ENCODE measurements around the gene ATP1B3.
"Not testable (repeated sequence)": the region's sequence is repeated elsewhere in the genome, so short reads cannot be mapped to it uniquely, and the experiment has no call there.

ATP1B3 gene

DNA sequence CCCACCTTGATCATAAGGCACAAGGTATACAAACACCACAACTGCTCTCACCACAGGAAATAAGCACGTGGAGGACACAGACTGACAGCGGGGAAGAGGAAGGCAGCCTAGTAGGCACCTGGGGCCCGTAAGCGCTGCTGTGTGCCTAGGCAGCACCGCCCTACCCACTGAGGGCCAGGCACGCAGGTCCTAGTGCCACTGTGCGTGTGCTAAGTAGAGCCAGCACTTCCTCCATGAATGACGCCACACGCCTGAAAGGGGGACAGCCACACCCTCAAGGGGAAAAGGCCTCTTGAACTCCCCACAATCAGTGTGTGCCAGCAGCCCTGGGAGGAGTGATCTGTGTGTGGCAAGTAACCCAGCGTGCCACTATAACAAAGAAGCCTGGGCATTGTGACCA is 73.0 kb downstream of the ATP1B3 start:
- no peak for DNase-seq (ENCODE audit: low spot score)

DNA sequence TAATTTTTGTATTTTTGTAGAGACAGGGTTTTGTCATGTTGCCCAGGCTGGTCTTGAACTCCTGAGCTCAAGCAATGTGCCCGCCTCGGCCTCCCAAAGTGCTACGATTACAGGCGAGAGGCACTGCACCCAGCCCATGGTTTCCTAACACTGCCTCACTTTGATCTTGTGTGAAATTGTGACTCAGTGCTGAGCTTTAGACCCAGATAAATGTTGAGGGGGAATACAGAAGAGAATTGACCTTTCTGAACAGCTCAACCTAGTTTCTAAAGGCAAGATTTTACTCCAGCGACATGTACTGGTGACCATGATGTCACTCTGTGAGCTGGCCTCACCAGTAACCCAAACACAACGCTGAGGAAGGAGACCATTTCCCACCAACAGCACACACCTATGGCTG is 73.5 kb downstream of the ATP1B3 start:
- no peak for DNase-seq (ENCODE audit: low spot score)

DNA sequence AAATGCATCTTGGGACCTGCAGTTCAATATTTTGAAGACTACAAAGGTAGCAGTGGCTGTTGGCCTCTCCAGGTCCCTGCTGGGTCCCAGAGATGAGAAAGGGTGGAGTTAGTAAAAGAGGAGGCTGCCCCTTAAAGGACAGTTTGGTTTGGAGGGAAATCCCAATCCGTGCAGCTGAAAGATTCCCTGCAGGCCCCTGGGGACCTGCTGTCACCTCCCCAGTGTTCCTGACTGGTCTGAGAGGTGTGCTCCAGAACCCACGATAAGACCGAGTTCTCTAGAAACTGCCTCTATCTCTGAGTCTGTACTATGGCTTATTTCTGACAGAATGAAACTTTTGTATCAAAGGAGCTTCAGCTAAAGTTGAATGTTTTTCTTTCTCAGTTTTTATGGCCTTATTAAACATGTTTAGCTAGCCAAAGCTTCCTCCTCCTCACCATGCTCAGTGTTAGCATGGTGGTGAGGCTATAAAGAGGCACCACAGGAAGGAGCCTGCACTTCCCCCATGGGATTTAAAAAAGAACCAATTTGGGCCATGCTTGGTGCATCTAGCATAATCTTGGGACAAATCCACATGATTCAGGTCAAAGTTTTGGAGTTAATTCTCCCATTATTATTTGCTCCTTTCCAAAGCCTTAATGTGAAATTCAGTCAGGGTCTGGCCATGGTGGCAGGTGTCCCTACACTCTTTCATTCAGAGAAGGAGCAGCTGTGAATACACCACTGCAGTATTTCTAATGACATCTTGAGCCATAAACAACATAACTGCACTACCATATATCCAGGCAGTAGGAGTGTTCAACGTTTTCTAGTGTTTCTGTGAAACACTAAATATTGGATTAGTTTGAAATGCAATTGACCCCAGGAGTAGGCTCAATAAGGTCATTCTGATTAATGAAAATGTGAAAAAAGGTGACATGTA is 74.4 kb downstream of the ATP1B3 start:
- no peak for DNase-seq (ENCODE audit: low spot score)

DNA sequence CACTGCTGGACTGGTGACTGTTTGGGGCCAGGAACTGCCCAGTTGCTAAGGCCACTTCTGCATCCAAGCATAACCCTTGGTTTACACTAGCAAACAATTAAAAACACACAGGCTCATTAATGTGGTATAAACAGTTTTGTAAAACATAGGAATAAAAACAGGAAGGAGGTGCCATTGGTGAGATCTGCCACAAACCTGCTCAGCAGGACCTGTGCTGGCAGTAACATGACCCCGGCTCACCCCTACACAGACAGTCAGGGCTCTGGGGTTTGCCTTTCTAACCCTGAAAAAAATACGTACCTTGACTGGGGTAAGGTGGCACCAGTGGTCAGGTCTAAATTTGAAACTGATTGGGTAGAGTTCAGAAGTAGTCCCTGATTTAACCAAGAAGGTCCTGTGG is 76.2 kb downstream of the ATP1B3 start:
- no peak for DNase-seq (ENCODE audit: low spot score)

DNA sequence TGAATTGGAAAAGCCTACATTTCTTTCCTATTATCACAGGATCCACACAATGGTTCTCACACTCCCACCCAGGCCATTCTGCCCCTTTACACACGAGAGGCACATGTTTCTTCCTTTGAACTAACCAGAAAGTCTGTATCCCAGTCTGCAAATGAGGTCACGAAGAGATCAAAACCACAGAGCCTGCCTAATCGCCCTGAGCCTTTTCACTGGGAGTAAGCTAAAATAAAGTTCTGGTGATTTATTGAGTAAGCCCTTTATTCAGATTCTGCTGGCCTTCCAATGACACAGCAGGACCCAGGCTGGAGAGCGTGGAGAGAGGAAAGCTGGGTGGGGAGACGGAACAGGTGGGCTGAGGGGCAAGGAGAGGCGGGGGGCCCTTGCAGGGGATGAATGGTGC is 78.7 kb downstream of the ATP1B3 start:
- DNase-seq (ENCODE audit: low spot score), result peak; percentile 30

DNA sequence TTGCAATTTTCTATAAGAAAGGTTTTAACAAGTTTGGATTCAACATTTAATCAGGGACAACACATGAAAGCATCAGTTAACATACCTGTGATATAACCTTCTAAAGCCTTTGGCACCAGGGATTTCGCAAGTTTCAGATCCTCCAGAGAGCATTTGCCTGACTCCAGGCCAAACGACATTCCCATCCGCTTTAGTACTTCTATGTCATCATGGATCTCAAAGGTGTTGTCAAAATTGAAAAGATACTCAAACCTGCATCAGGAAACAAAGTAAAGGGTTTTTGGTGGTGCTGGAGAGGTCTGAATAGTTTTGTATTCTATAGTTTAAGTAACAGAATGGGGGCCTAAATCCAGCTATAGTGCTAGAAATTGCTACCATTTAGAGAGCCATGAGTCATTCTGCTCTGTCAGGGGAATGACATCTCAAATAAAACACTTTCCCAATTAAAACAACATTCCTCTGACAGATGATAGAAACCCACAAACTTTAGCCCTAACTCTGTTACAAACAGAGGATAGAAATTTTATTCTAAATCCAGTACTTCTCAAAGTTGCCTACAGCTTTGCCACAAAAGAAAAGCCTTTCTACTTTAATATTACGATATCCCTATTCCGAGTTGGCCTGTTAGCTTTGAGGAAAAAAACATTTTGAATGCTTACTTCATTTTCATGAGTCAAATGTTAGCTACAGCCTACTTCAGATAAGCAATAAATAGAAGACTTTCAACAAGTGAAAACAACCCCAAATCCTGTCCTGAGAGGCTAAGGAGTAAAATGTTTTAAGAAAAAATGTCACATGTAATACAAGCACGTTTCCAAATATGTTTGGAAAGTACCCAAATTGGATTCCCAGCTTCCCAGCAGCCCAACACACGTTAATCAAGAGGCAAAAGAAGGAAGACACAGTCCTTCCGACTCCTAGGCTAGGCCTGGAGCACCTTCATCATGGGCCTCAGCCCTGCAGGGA is 83.4 kb downstream of the ATP1B3 start:
- DNase-seq (ENCODE audit: low spot score), result peak; percentile 49

DNA sequence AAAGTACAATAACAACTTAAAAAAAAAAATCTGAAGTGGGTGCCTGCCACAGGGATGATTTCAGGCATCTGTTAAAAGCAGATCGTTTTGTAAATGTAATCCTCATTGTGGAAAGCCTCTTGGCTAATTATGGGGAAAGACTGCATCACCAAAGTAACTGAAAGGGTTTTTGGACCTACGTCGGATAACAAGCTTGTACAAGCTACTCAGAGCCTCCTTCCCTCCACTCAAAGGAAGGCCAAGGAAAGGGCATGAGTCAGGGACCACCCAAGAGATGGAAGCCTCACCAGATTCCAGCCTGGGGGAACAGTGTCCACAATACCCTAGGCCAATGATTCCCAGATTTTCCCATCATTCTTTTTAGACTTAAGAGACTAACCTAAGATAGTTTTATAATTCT is 84.3 kb downstream of the ATP1B3 start:
- peak; percentile 68 for DNase-seq (ENCODE audit: low spot score)

DNA sequence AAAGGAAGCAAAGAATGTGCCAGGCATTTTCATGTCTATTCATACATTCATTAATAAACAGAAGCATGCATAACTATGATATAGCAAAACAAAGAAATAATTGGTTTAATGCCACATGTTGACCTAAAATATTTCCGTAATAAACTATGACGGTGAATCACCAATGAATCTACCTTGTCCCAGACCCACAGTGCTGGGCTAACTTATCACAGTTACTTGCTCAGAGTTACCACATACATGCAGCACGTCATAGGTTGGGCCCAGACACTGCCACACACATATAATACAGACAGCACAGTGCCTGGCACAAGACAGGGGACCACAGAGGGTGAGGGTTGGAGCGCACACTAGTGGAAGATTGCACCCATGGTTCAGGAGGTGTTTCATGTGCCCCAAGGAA is 86.9 kb downstream of the ATP1B3 start:
- no peak for DNase-seq (ENCODE audit: low spot score)

DNA sequence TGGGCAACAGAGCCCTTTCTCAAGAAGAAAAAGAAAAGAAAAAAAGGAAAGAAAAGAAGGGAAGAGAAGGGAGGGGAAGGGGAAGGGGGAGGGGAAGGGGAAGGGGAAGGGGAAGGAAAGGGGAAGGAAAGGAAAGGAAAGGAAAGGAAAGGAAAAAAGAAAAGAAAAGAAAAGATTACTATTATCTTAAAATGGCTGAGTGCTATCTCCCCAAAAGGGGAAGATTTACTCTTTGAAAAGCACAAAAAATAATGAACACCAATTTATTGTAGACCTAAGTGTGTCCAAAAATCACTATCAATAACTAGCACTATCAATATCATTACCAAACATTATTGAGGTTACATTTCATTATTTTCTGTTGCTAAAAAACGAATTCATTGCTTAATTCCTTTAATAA is 89.0 kb downstream of the ATP1B3 start:
- DNase-seq (ENCODE audit: low spot score), result no peak

DNA sequence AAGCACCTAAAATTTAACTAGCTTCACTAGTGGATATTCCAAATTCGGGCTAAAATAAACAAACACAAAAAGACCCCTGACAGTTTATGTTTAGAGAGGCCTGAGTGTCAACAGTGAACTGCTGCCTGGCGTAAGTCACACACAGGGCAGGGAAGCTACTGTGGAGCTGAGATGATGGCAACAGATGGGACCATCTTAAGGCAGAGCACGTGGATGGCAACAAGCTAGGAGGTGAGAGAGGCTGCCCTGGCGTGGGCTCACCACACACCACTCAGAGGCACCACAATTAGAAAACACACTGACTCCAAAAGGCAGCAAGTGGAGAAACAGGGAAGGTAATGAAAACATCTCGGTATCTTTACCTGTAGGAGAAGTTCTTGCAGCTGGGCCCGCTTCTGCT is 93.3 kb downstream of the ATP1B3 start:
- DNase-seq (ENCODE audit: low spot score), result no peak

DNA sequence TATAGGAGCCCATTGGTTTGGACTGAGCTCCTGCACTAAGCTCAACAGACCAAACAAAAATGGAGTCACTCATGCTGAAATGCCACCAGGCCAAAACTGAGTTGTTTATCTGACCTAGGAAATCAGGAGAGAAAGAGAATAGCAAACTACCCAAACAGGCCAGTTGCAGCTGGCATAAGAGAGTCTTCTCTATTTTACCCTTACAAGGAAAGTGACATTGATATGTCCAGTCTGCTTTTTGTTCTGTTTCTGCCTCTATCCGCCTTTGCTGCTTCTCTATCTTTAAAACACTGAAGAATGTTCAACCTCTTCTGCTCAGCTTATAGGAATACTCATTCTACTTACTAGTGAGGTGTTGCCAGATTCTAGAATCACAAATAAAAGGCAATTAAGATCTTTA is 95.1 kb downstream of the ATP1B3 start:
- no peak for DNase-seq (ENCODE audit: low spot score)

DNA sequence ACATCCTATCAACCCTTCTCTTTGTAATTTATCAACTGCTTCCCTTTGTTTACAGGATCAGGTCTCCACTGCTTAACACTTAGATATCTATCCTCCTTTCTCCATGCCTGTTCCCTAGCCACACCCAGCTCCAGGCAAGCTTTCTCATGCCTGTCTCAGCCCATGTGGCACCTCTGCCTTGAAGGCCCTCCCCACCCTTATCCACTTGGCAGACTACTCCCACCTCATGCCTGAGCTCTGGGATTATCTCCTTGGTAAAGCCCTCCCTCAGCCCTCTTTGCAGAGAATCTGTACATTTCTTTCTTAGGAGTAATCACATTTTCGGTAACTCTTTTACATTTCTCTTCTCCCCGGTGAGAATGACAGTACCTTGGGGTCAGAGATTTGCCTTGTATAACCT is 96.0 kb downstream of the ATP1B3 start:
- DNase-seq (ENCODE audit: low spot score), result no peak

DNA sequence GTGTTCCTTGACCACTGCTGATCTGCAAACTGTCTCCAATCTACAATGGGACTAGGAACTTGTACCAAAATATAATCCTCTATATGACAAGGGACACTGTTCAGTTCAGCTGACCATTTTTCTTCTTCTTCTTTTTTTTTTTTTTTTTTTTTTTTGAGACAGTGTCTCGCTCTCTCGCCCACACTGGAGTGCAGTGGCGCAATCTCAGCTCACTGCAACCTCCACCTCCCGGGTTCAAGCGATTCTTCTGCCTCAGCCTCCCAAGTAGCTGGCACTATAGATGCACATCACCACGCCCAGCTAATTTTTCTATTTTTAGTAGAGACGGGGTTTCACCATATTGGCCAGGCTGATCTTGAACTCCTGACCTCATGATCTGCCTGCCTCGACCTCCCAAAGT is 98.3 kb downstream of the ATP1B3 start:
- DNase-seq (ENCODE audit: low spot score), result not testable (repeated sequence)
